ENCODE data around the gene USP17L30. TPM values are rescaled to one million over a fixed set of nuclear protein-coding genes. Genes with fewer than 3 reads are reported as not detected.
"Not testable (repeated sequence)": the region's sequence is repeated elsewhere in the genome, so short reads cannot be mapped to it uniquely, and the experiment has no call there.

USP17L30 gene
- total RNA-seq, 1 experiment from 2014 or later, result not detected

DNA sequence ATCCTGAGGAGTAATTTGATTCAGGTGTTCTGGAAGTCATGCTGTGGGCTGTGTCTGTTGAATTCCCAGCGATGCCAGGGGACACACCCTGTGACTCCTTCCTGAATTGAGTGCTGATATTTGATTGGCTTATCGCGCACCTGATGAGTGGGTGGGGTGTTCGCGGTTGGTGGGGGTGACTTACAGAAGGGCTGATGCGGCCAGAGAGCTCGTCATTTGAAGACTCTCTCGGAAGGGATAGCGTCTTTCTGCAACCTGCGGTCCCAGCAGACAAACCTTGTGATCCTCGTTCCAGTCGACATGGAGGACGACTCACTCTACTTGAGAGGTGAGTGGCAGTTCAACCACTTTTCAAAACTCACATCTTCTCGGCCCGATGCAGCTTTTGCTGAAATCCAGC is 38.1 kb upstream of the USP17L30 start, which contains the start of gene USP17L24:
Gene USP17L24, plus strand, starts transcription at position 301 of the 400 bp plus-strand sequence. Its CDS starts 0 bp downstream, at position 301.
- not testable (repeated sequence) for H3K4me3 Mint-ChIP-seq; H3K4me2 ChIP-seq (ENCODE audit: insufficient read depth, insufficient read length, low read length); H3K9me3 Mint-ChIP-seq; H3K18ac ChIP-seq (ENCODE audit: insufficient read length, low read depth, low read length); H3K27ac ChIP-seq (ENCODE audit: insufficient read length, low read depth, low read length); H3K56ac ChIP-seq (ENCODE audit: insufficient read length, low read depth, low read length); H2AK5ac ChIP-seq (ENCODE audit: insufficient read length, low read length); H4K91ac ChIP-seq (ENCODE audit: insufficient read length, low read depth, low read length); H2BK120ac ChIP-seq (ENCODE audit: low read depth, low read length, poor library complexity, severe bottlenecking); H3K9me3 ChIP-seq (ENCODE audit: control insufficient read depth, low read depth, low read length); H4K5ac ChIP-seq (ENCODE audit: insufficient read length, low read depth, low read length); H3K79me2 ChIP-seq (ENCODE audit: insufficient read depth, low read length); H4K8ac ChIP-seq (replicated peaks; ENCODE audit: insufficient read length, low read depth, low read length); H2AFZ ChIP-seq (ENCODE audit: low read length); H3K27me3 ChIP-seq (ENCODE audit: insufficient read depth, low read length); H3K36me3 Mint-ChIP-seq (ENCODE audit: insufficient read depth in 1 of 3, low read depth in 3 of 3); H2BK12ac ChIP-seq (ENCODE audit: insufficient read length, low read depth, low read length); H3K9ac ChIP-seq (ENCODE audit: extremely low read depth, insufficient read length, low read length); H3K4me1 Mint-ChIP-seq; H3K4me1 ChIP-seq (ENCODE audit: insufficient read depth, low read length); H3K23me2 ChIP-seq (ENCODE audit: insufficient read length, low read depth, low read length, poor library complexity, severe bottlenecking); DNase-seq; H4K20me1 ChIP-seq (ENCODE audit: control insufficient read depth, insufficient read depth, insufficient read length); H2BK15ac ChIP-seq (ENCODE audit: low read depth, low read length); H3K27ac Mint-ChIP-seq; H3T11ph ChIP-seq (ENCODE audit: low read length); H3K79me1 ChIP-seq (ENCODE audit: insufficient read depth, low read depth, low read length, poor library complexity, severe bottlenecking); H2BK20ac ChIP-seq (ENCODE audit: low read depth, low read length, poor library complexity, severe bottlenecking); H2BK5ac ChIP-seq (ENCODE audit: insufficient read length, low read length); H3K4ac ChIP-seq (ENCODE audit: low read depth, low read length); H3K23ac ChIP-seq (ENCODE audit: insufficient read length, low read depth, low read length); H3K27me3 Mint-ChIP-seq (ENCODE audit: low read depth); H3K14ac ChIP-seq (ENCODE audit: insufficient read depth, low read length)
- no CpG with 5 or more reads among the region's 15 CpGs for WGBS (ENCODE audit: extremely low coverage, insufficient read length, low lambda C conversion rate)

DNA sequence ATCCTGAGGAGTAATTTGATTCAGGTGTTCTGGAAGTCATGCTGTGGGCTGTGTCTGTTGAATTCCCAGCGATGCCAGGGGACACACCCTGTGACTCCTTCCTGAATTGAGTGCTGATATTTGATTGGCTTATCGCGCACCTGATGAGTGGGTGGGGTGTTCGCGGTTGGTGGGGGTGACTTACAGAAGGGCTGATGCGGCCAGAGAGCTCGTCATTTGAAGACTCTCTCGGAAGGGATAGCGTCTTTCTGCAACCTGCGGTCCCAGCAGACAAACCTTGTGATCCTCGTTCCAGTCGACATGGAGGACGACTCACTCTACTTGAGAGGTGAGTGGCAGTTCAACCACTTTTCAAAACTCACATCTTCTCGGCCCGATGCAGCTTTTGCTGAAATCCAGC is 33.3 kb upstream of the USP17L30 start, which contains the start of gene USP17L25:
Gene USP17L25, plus strand, starts transcription at position 301 of the 400 bp plus-strand sequence. Its CDS starts 0 bp downstream, at position 301.
- not testable (repeated sequence) for H3K4me1 Mint-ChIP-seq; H4K5ac ChIP-seq (ENCODE audit: insufficient read length, low read depth, low read length)
- WGBS (ENCODE audit: extremely low coverage, insufficient read length, low lambda C conversion rate), result no CpG with 5 or more reads among the region's 15 CpGs

More for the DNA sequence above, 33.3 kb upstream of the USP17L30 start, which contains the start of gene USP17L25:
- not testable (repeated sequence) for H3K27ac Mint-ChIP-seq; H3K4me2 ChIP-seq (ENCODE audit: insufficient read depth, insufficient read length, low read length); H3K9ac ChIP-seq (ENCODE audit: extremely low read depth, insufficient read length, low read length); H3K18ac ChIP-seq (ENCODE audit: insufficient read length, low read depth, low read length); H3K79me1 ChIP-seq (ENCODE audit: insufficient read depth, low read depth, low read length, poor library complexity, severe bottlenecking); H4K20me1 ChIP-seq (ENCODE audit: control insufficient read depth, insufficient read depth, insufficient read length); H3K36me3 Mint-ChIP-seq (ENCODE audit: insufficient read depth in 1 of 3, low read depth in 3 of 3); H3K9me3 Mint-ChIP-seq; H2BK12ac ChIP-seq (ENCODE audit: insufficient read length, low read depth, low read length); H3K4ac ChIP-seq (ENCODE audit: low read depth, low read length); H2AK5ac ChIP-seq (ENCODE audit: insufficient read length, low read length); H4K8ac ChIP-seq (replicated peaks; ENCODE audit: insufficient read length, low read depth, low read length); H3K23ac ChIP-seq (ENCODE audit: insufficient read length, low read depth, low read length); H3K4me3 Mint-ChIP-seq; H3K14ac ChIP-seq (ENCODE audit: insufficient read depth, low read length); H3K27me3 Mint-ChIP-seq (ENCODE audit: low read depth); H3K79me2 ChIP-seq (ENCODE audit: insufficient read depth, low read length); H3K23me2 ChIP-seq (ENCODE audit: insufficient read length, low read depth, low read length, poor library complexity, severe bottlenecking); H3T11ph ChIP-seq (ENCODE audit: low read length); DNase-seq; H2BK15ac ChIP-seq (ENCODE audit: low read depth, low read length); H2BK120ac ChIP-seq (ENCODE audit: low read depth, low read length, poor library complexity, severe bottlenecking); H3K56ac ChIP-seq (ENCODE audit: insufficient read length, low read depth, low read length); H3K27me3 ChIP-seq (ENCODE audit: insufficient read depth, low read length); H2BK20ac ChIP-seq (ENCODE audit: low read depth, low read length, poor library complexity, severe bottlenecking); H2AFZ ChIP-seq (ENCODE audit: low read length); H2BK5ac ChIP-seq (ENCODE audit: insufficient read length, low read length); H3K27ac ChIP-seq (ENCODE audit: insufficient read length, low read depth, low read length); H4K91ac ChIP-seq (ENCODE audit: insufficient read length, low read depth, low read length); H3K4me1 ChIP-seq (ENCODE audit: insufficient read depth, low read length); H3K9me3 ChIP-seq (ENCODE audit: control insufficient read depth, low read depth, low read length)
